Measurements from ENCODE around the gene LAMB1. TPM values are rescaled to one million over a fixed set of nuclear protein-coding genes. Genes with fewer than 3 reads are reported as not detected.
"Not testable (repeated sequence)": the region's sequence is repeated elsewhere in the genome, so short reads cannot be mapped to it uniquely, and the experiment has no call there.

Gene LAMB1
- total RNA-seq, 1 donor = 410 TPM

DNA sequence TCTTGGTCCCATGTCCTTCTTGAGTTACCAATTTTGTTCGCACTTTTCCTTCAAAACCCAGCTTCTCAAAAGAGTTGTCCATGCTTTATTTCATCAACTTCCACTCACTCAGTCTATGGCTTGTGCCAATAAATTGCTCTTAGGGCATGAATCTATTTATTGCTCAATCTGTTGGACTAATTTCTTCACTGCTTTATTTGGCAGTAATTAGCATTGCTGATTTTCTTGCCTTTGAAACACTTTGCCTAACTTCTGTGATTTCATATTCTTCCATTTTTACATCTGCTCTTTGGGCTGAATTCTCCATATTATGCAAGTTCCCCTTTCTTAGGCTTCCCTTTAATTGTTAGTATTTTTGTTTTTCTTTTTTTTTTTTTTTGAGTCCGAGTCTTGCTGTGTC lies 95.2 kb downstream of the LAMB1 start:
- H3K79me2 ChIP-seq (ENCODE audit: insufficient read depth, low read length) = peaks cover 28% of the 10 kb centered on the region
- no peaks in the 10 kb centered on the region for H3K4me1 ChIP-seq (ENCODE audit: insufficient read depth, low read length)
- no peaks in the 10 kb centered on the region for H3K9me3 ChIP-seq (ENCODE audit: low read depth, low read length)
- no peaks in the 10 kb centered on the region for H3K27me3 ChIP-seq (ENCODE audit: insufficient read depth, low read length)
- H3K4me3 ChIP-seq (ENCODE audit: insufficient read depth, low read length) = no peak overlapping the region
- H3K36me3 ChIP-seq (ENCODE audit: insufficient read depth, low read length) = peaks cover 72% of the 10 kb centered on the region
- DNase-seq (ENCODE audit: insufficient read length, low spot score, missing footprints) = no peak
- TF ChIP-seq, protein P1, sequence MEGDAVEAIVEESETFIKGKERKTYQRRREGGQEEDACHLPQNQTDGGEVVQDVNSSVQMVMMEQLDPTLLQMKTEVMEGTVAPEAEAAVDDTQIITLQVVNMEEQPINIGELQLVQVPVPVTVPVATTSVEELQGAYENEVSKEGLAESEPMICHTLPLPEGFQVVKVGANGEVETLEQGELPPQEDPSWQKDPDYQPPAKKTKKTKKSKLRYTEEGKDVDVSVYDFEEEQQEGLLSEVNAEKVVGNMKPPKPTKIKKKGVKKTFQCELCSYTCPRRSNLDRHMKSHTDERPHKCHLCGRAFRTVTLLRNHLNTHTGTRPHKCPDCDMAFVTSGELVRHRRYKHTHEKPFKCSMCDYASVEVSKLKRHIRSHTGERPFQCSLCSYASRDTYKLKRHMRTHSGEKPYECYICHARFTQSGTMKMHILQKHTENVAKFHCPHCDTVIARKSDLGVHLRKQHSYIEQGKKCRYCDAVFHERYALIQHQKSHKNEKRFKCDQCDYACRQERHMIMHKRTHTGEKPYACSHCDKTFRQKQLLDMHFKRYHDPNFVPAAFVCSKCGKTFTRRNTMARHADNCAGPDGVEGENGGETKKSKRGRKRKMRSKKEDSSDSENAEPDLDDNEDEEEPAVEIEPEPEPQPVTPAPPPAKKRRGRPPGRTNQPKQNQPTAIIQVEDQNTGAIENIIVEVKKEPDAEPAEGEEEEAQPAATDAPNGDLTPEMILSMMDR (IDR thresholded peaks at IDR 0.05; ENCODE audit: extremely low read depth, low read depth, low read length) = no peak
- H3K27ac ChIP-seq (ENCODE audit: low read depth, low read length) = no peak overlapping the region
- no peak overlapping the region for H2AFZ ChIP-seq (ENCODE audit: low read length)
- no peak overlapping the region for H3K4me2 ChIP-seq (ENCODE audit: insufficient read depth, low read length)
- H4K20me1 ChIP-seq (ENCODE audit: insufficient read depth, low read length) = no peaks in the 10 kb centered on the region

DNA sequence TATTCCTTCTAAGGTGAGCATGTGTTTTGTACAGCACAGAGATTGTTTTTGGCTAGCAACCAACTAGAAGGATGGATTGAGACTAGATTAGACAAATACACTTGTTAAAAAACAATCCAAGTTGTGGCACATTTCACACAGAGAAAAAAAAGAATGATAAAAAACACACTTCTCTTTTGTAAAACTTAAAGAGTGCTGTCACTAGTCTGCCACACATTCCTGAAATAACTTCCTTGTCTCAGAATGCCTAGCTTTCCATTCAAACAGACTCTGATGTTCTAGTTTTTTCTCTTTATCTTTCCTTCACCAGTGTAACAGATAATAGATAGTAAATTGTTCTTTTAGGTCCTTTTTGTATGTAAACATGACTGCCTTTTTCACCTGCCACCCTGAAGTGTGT lies 100.6 kb downstream of the LAMB1 start:
- no peaks in the 10 kb centered on the region for H3K27me3 ChIP-seq (ENCODE audit: insufficient read depth, low read length)
- H3K79me2 ChIP-seq (ENCODE audit: insufficient read depth, low read length) = peaks cover 49% of the 10 kb centered on the region
- no peak overlapping the region for H3K4me3 ChIP-seq (ENCODE audit: insufficient read depth, low read length)
- H2AFZ ChIP-seq (ENCODE audit: low read length) = no peak overlapping the region
- no peaks in the 10 kb centered on the region for H3K9me3 ChIP-seq (ENCODE audit: low read depth, low read length)
- peaks cover 5% of the 10 kb centered on the region for H3K4me1 ChIP-seq (ENCODE audit: insufficient read depth, low read length)
- peak overlapping the region; percentile 6 for H3K4me2 ChIP-seq (ENCODE audit: insufficient read depth, low read length)
- DNase-seq (ENCODE audit: insufficient read length, low spot score, missing footprints) = no peak
- TF ChIP-seq, protein P1 (IDR thresholded peaks at IDR 0.05; ENCODE audit: extremely low read depth, low read depth, low read length) = no peak
- no peak overlapping the region for H3K27ac ChIP-seq (ENCODE audit: low read depth, low read length)
- peaks cover 41% of the 10 kb centered on the region for H3K36me3 ChIP-seq (ENCODE audit: insufficient read depth, low read length)
- peaks cover 8% of the 10 kb centered on the region for H4K20me1 ChIP-seq (ENCODE audit: insufficient read depth, low read length)

DNA sequence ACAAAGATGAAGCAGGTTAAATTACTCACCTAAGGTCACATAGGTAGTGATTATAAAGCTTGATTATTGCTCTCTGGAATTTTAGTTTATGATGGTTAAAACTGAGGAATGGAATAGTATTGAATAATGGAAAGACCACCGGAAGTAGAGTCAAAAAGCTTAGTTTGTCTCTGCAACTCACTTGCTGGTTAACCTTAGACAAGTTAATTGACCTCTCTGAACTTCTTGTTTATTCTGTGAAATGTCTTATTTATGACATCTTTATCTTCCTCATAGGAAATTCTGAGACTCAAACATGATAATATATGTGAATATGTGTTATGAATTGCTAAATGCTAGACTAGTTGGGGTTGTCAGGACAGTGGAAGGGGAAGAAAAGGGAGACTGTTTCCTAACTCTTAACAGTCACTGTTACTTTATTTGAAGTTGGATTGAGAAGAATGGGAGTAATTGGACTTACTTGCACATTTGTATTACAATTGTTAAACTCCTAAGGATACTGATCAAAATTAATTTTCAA lies 102.4 kb downstream of the LAMB1 start:
- Histone ChIP-seq H3K4me1 (ENCODE audit: insufficient read depth, low read length) (peaks cover 5% of the 10 kb centered on the region), H3K79me2 (ENCODE audit: insufficient read depth, low read length) (peaks cover 59% of the 10 kb centered on the region), H3K27me3 (ENCODE audit: insufficient read depth, low read length) (no peaks in the 10 kb centered on the region), H3K27ac (ENCODE audit: low read depth, low read length) (no peak overlapping the region), H4K20me1 (ENCODE audit: insufficient read depth, low read length) (peaks cover 18% of the 10 kb centered on the region), H3K9me3 (ENCODE audit: low read depth, low read length) (no peaks in the 10 kb centered on the region), H3K4me3 (ENCODE audit: insufficient read depth, low read length) (no peak overlapping the region), H3K36me3 (ENCODE audit: insufficient read depth, low read length) (peaks cover 35% of the 10 kb centered on the region), H2AFZ (ENCODE audit: low read length) (no peak overlapping the region), H3K4me2 (ENCODE audit: insufficient read depth, low read length) (no peak overlapping the region)
- DNase-seq (ENCODE audit: insufficient read length, low spot score, missing footprints) = no peak
- TF ChIP-seq, protein P1 (IDR thresholded peaks at IDR 0.05; ENCODE audit: extremely low read depth, low read depth, low read length) = no peak

DNA sequence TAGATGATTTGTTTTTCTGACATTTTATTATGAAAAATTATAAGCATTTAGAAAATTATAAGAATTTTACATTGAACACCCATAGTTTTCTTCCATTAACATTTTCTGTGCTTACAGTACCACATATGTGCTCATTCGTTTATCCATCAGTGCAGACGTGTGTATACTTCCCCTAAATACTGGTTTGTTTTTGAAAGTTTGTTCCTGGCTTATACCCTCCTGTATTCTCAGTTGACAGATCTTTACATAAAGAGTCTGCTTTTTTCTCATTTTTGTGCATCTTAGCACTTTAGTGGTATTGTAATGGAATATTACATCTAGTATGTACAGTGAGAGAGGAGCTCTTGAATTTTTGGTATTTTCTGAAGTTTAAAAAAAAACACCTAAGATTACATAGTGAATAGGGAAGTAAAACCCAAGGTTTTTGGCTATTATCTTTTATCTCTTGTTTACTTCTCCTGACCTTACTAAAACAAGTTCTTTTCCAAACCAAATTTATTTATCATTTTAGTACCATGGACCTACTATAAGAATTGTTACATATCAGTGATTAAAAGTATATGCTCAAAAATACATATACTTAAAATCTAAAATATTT lies 103.9 kb downstream of the LAMB1 start:
- Histone ChIP-seq H4K20me1 (ENCODE audit: insufficient read depth, low read length) (peaks cover 20% of the 10 kb centered on the region), H3K27ac (ENCODE audit: low read depth, low read length) (no peak overlapping the region), H3K27me3 (ENCODE audit: insufficient read depth, low read length) (no peaks in the 10 kb centered on the region), H3K36me3 (ENCODE audit: insufficient read depth, low read length) (peaks cover 31% of the 10 kb centered on the region), H3K9me3 (ENCODE audit: low read depth, low read length) (no peaks in the 10 kb centered on the region), H3K79me2 (ENCODE audit: insufficient read depth, low read length) (peaks cover 74% of the 10 kb centered on the region), H2AFZ (ENCODE audit: low read length) (no peak overlapping the region), H3K4me1 (ENCODE audit: insufficient read depth, low read length) (peaks cover 5% of the 10 kb centered on the region), H3K4me3 (ENCODE audit: insufficient read depth, low read length) (no peak overlapping the region), H3K4me2 (ENCODE audit: insufficient read depth, low read length) (no peak overlapping the region)
- peak; percentile 61 for DNase-seq (ENCODE audit: insufficient read length, low spot score, missing footprints)
- TF ChIP-seq, protein P1 (IDR thresholded peaks at IDR 0.05; ENCODE audit: extremely low read depth, low read depth, low read length) = no peak

DNA sequence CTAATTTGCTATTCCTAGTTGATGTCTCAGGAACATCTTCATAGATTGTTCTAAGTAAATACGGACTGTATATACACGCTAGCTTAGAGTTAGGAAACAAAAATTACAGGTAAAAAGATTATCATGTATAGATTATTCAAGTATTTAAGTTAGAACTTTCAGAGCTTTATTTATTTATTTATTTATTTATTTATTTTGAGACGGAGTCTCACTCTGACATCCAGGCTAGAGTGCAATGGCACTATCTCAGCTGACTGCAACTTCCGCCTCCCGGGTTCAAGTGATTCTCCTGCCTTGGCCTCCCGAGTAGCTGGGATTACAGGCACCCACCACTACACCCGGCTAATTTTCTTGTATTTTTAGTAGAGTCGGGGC lies 110.6 kb downstream of the LAMB1 start:
- not testable (repeated sequence) for H3K9me3 ChIP-seq (ENCODE audit: low read depth, low read length); H2AFZ ChIP-seq (ENCODE audit: low read length); H3K27me3 ChIP-seq (ENCODE audit: insufficient read depth, low read length); DNase-seq (ENCODE audit: insufficient read length, low spot score, missing footprints)
- peaks cover 62% of the 10 kb centered on the region for H3K79me2 ChIP-seq (ENCODE audit: insufficient read depth, low read length)
- peaks cover 23% of the 10 kb centered on the region for H3K4me1 ChIP-seq (ENCODE audit: insufficient read depth, low read length)
- peaks cover 28% of the 10 kb centered on the region for H4K20me1 ChIP-seq (ENCODE audit: insufficient read depth, low read length)
- H3K4me2 ChIP-seq (ENCODE audit: insufficient read depth, low read length) = peak overlapping the region; percentile 99
- peak overlapping the region; percentile 92 for H3K4me3 ChIP-seq (ENCODE audit: insufficient read depth, low read length)
- H3K27ac ChIP-seq (ENCODE audit: low read depth, low read length) = peak overlapping the region; percentile 95
- H3K36me3 ChIP-seq (ENCODE audit: insufficient read depth, low read length) = peaks cover 25% of the 10 kb centered on the region
